Tibial nerve (tissue), 4 donors: ENCODE measurements around the gene NMD3. TPM values are rescaled to one million over a fixed set of nuclear protein-coding genes. Genes with fewer than 3 reads are reported as not detected.

Experiments
- DNase-seq, 2 donors: peaks; one replicate each; pipeline ENCODE4 v3.0.0-alpha.2; 2019; ENCODE audit warnings: low spot score in 2 of 2
- H3K27ac ChIP-seq, 4 donors: fragments of 200-600 bp; sonication (generic) in 3 of 4; one replicate each; pipeline ENCODE4 v1.5.1; 2017 to 2019; ENCODE audit warnings: mild to moderate bottlenecking in 1 of 4
- H3K27me3 ChIP-seq, 2 donors: fragments of 200-600 bp; sonication (generic) in 1 of 2; one replicate each; pipeline versions ENCODE4 v1.5.1 to v1.6.0; 2017 to 2019
- H3K36me3 ChIP-seq, 3 donors: fragments of 200-600 bp; sonication (generic); one replicate each; pipeline ENCODE4 v1.5.1; 2018 to 2019
- H3K4me1 ChIP-seq, 4 donors: fragments of 200-600 bp; sonication (generic) in 3 of 4; one replicate each; pipeline ENCODE4 v1.5.1; 2017 to 2019
- H3K4me3 ChIP-seq, 4 donors: fragments of 200-600 bp; sonication (generic) in 3 of 4; one replicate each; pipeline ENCODE4 v1.5.1; 2017 to 2019; ENCODE audit warnings: mild to moderate bottlenecking in 1 of 4, moderate library complexity in 1 of 4
- H3K9me3 ChIP-seq, 4 donors: fragments of 200-600 bp; sonication (generic) in 3 of 4; one replicate each; pipeline ENCODE4 v1.5.1; 2017 to 2019
- CTCF ChIP-seq, 5 experiments: fragments of 200-600 bp in 3 of 5; fragments of 450-650 bp in 2 of 5; sonication (generic) in 3 of 5; IDR thresholded peaks; one replicate each; pipeline ENCODE4 v1.5.1; 2016 to 2019; ENCODE audit warnings: antibody characterized with exemption in 5 of 5, mild to moderate bottlenecking in 3 of 5, moderate library complexity in 2 of 5
- EP300 ChIP-seq, 2 donors: sonication (generic); formaldehyde crosslinking; IDR thresholded peaks; one replicate each; pipeline ENCODE4 v1.6.1; 2017; ENCODE audit warnings: antibody characterized with exemption in 2 of 2, mild to moderate bottlenecking in 1 of 2
- POLR2A ChIP-seq, 2 donors: fragments of 450-650 bp; IDR thresholded peaks; one replicate each; pipeline ENCODE4 v1.6.1; 2017; ENCODE audit warnings: antibody characterized with exemption in 2 of 2, mild to moderate bottlenecking in 2 of 2, moderate library complexity in 2 of 2
- WGBS, 2 donors: methylation state at CpG; one replicate each; pipeline ENCODE4 v1.1.5; 2018; 5-methylcytosine and 5-hydroxymethylcytosine counted together
- total RNA-seq, 4 donors: library from RNA; depleted of rRNA; stranded (reverse); fragments of >200 nt; gene quantifications; one replicate each; pipeline ENCODE4 v1.1.0, GENCODE V29; 2016

The NMD3 gene
- total RNA-seq, 4 donors from 2014 or later, result 26.7 to 54.6 (median 42.3) TPM

GRCh38 chr3:161267646-161268045 is 46.5 kb downstream of the NMD3 start:
- Histone ChIP-seq H3K27me3 (no peaks in the 10 kb centered on the region), H3K36me3 (peaks cover 0 to 53% (median 0%) of the 10 kb centered on the region in 3 donors), H3K4me3 (no peak overlapping the region), H3K4me1 (peaks cover 0 to 7% (median 0%) of the 10 kb centered on the region in 4 donors), H3K9me3 (peaks cover 0 to 3% (median 0%) of the 10 kb centered on the region in 4 donors), H3K27ac (no peak overlapping the region)
- DNase-seq, result no peak
- 64 to 65% methylated on average over 3 of the region's 3 CpGs for WGBS, 2 donors
- TF ChIP-seq POLR2A (IDR thresholded peaks at IDR 0.05) (no peak), CTCF (IDR thresholded peaks at IDR 0.05) (no peak), EP300 (IDR thresholded peaks at IDR 0.05) (no peak)

GRCh38 chr3:161268601-161269000 is 47.5 kb downstream of the NMD3 start:
- Histone ChIP-seq H3K27ac (no peak overlapping the region), H3K36me3 (peaks cover 0 to 52% (median 0%) of the 10 kb centered on the region in 3 donors), H3K4me3 (no peak overlapping the region), H3K9me3 (peaks cover 0 to 3% (median 0%) of the 10 kb centered on the region in 4 donors), H3K4me1 (peaks cover 0 to 7% (median 0%) of the 10 kb centered on the region in 4 donors), H3K27me3 (no peaks in the 10 kb centered on the region)
- WGBS, 2 donors, result 94 to 100% methylated on average over 3 of the region's 3 CpGs
- no peak for DNase-seq
- TF ChIP-seq CTCF (IDR thresholded peaks at IDR 0.05), result no peak
- TF ChIP-seq POLR2A (IDR thresholded peaks at IDR 0.05), result no peak
- no peak for TF ChIP-seq EP300 (IDR thresholded peaks at IDR 0.05)

GRCh38 chr3:161270991-161271390 is 49.9 kb downstream of the NMD3 start:
- Histone ChIP-seq H3K4me1 (peaks cover 0 to 7% (median 0%) of the 10 kb centered on the region in 4 donors), H3K9me3 (no peaks in the 10 kb centered on the region), H3K36me3 (peaks cover 0 to 42% (median 0%) of the 10 kb centered on the region in 3 donors), H3K27ac (no peak overlapping the region), H3K27me3 (no peaks in the 10 kb centered on the region), H3K4me3 (no peak overlapping the region)
- WGBS, 2 donors, result 95% methylated on average over 4 of the region's 4 CpGs
- TF ChIP-seq POLR2A (IDR thresholded peaks at IDR 0.05) (no peak), EP300 (IDR thresholded peaks at IDR 0.05) (no peak), CTCF (IDR thresholded peaks at IDR 0.05) (no peak)
- DNase-seq, result no peak

GRCh38 chr3:161271646-161272045 is 50.5 kb downstream of the NMD3 start:
- H3K9me3 ChIP-seq, result peaks cover 0 to 4% (median 0%) of the 10 kb centered on the region in 4 donors
- no peak for DNase-seq
- 47 to 84% methylated on average over 2 of the region's 2 CpGs for WGBS, 2 donors
- no peaks in the 10 kb centered on the region for H3K27me3 ChIP-seq
- TF ChIP-seq CTCF (IDR thresholded peaks at IDR 0.05) (no peak), POLR2A (IDR thresholded peaks at IDR 0.05) (no peak), EP300 (IDR thresholded peaks at IDR 0.05) (no peak)
- H3K4me3 ChIP-seq, result no peak overlapping the region
- H3K36me3 ChIP-seq, result peaks cover 0 to 49% (median 0%) of the 10 kb centered on the region in 3 donors
- peaks cover 0 to 3% (median 0%) of the 10 kb centered on the region in 4 donors for H3K4me1 ChIP-seq
- H3K27ac ChIP-seq, result no peak overlapping the region

- WGBS, 2 donors, result 86 to 92% methylated on average over 2 of the region's 2 CpGs
- Histone ChIP-seq H3K9me3 (peaks cover 0 to 12% (median 0%) of the 10 kb centered on the region in 4 donors), H3K4me3 (no peak overlapping the region), H3K27ac (no peak overlapping the region), H3K36me3 (peaks cover 0 to 50% (median 0%) of the 10 kb centered on the region in 3 donors), H3K4me1 (no peaks in the 10 kb centered on the region), H3K27me3 (no peaks in the 10 kb centered on the region)
- TF ChIP-seq EP300 (IDR thresholded peaks at IDR 0.05), result no peak
- TF ChIP-seq CTCF (IDR thresholded peaks at IDR 0.05), result no peak
- no peak for TF ChIP-seq POLR2A (IDR thresholded peaks at IDR 0.05)
- DNase-seq, result no peak
Measured at GRCh38 chr3:161272524-161272923, 51.4 kb downstream of the NMD3 start.
